ENCODE results near the gene RFX7. TPM values are rescaled to one million over a fixed set of nuclear protein-coding genes. Genes with fewer than 3 reads are reported as not detected.
A peak's percentile ranks its signal among the peaks of the same experiment; 100 is the strongest.
"Not testable (repeated sequence)": the region's sequence is repeated elsewhere in the genome, so short reads cannot be mapped to it uniquely, and the experiment has no call there.

The RFX7 gene
- total and polyA plus RNA-seq, 5 donors from 2014 or later, result 4.2 to 41.2 (median 5.2) TPM

DNA sequence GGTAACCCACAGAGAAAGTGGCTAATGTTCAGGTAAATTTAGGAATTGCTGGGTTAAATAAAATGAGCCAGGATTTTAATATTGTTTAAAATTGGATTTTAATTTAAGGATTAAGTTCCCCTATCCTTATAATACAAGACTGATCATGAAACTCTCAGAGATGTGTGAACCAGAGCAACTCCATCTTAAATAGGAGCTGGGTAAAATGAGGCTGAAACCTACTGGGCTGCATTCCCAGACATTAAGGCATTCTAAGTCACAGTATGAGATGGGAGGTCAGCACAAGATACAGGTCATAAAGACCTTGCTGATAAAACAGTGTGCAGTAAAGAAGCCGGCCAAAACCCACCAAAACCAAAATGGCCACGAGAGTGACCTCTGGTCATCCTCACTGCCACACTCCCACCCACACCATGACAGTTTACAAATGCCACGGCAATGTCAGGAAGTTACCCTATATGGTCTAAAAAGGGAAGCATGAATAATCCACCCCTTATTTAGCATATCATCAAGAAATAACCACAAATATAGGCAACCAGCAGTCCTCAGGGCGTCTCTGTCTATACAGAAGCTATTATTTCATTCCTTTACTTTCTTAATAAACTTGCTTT is 40.3 kb downstream of the RFX7 start:
- not testable (repeated sequence) for H3K4me3 ChIP-seq (ENCODE audit: low read depth, low read length); H3K27me3 ChIP-seq (ENCODE audit: control insufficient read depth, insufficient read depth, low read length); H3K27me3 Mint-ChIP-seq; H3K4me3 Mint-ChIP-seq; H3K9me3 Mint-ChIP-seq; H3K9me3 ChIP-seq (ENCODE audit: control insufficient read depth in 2 of 2, low read length in 2 of 2); H3K36me3 Mint-ChIP-seq; H3K36me3 ChIP-seq (ENCODE audit: control insufficient read depth, insufficient read depth, low read length); DNase-seq; H3K27ac ChIP-seq (ENCODE audit: insufficient read depth, low read length, poor library complexity, severe bottlenecking); ATAC-seq (ENCODE audit: low read depth in 2 of 2); H3K27ac Mint-ChIP-seq
- H3K4me1 Mint-ChIP-seq, result peaks cover 44 to 82% (median 65%) of the 10 kb centered on the region in 4 donors
- peaks cover 16% of the 10 kb centered on the region for H3K4me1 ChIP-seq (ENCODE audit: control insufficient read depth, insufficient read depth, low read length, poor library complexity, severe bottlenecking)

DNA sequence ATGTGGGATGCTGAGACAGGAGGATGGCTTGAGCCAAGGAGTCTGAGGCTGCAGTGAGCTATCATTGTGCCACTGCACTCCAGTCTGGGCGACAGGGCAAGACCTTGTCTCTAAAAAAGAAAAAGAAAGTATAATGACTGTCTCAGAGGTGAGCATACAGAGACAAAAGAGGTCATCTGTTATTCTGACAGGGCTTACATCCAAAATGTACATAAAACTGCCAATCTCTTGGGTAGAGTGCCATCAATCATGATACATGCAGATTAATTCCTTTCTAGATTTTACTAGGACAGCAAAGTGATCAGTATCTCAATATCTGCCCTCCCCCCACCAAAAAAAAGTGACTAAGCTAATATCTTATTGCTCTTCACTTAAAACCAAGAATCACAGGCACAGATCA is 41.0 kb downstream of the RFX7 start:
- Mint-ChIP-seq H3K4me1 (peaks cover 46 to 75% (median 61%) of the 10 kb centered on the region in 4 donors), H3K36me3 (peaks cover 7% of the 10 kb centered on the region), H3K27ac (no peak overlapping the region), H3K27me3 (no peaks in the 10 kb centered on the region), H3K9me3 (peaks cover 0 to 1% (median 0%) of the 10 kb centered on the region in 7 donors), H3K4me3 (no peak overlapping the region)
- Histone ChIP-seq H3K36me3 (ENCODE audit: control insufficient read depth, insufficient read depth, low read length) (peaks cover 4% of the 10 kb centered on the region), H3K27ac (ENCODE audit: insufficient read depth, low read length, poor library complexity, severe bottlenecking) (no peak overlapping the region), H3K27me3 (ENCODE audit: control insufficient read depth, insufficient read depth, low read length) (no peaks in the 10 kb centered on the region), H3K9me3 (ENCODE audit: control insufficient read depth in 2 of 2, low read length in 2 of 2) (no peaks in the 10 kb centered on the region), H3K4me1 (ENCODE audit: control insufficient read depth, insufficient read depth, low read length, poor library complexity, severe bottlenecking) (peaks cover 9% of the 10 kb centered on the region), H3K4me3 (ENCODE audit: low read depth, low read length) (no peak overlapping the region)
- ATAC-seq (ENCODE audit: low read depth in 2 of 2) (no peak), DNase-seq (no peak)

DNA sequence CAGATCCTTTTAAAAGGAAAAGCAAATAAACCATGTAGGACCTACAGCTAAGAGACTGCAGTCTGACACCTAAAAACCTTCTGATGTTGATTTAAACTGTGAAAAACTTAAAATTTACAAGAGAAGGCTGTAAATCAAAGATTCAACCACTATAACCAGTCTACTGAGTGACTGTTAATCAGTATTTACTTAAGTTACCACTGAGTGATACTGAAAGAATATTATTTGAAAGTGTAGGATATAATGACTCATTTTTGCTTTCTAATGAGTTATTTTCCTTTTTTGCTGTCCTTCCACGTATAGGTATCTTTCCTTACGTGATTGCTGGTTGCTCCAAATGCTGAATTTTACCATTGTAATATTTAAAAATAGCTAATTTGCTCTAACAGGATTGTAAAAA is 44.6 kb downstream of the RFX7 start:
- Mint-ChIP-seq H3K27me3 (no peaks in the 10 kb centered on the region), H3K4me3 (peak overlapping the region in 1 of 4 donors; percentile 58), H3K9me3 (peaks cover 0 to 4% (median 0%) of the 10 kb centered on the region in 7 donors), H3K36me3 (peaks cover 8% of the 10 kb centered on the region), H3K4me1 (peaks cover 32 to 63% (median 42%) of the 10 kb centered on the region in 4 donors), H3K27ac (no peak overlapping the region)
- no peaks in the 10 kb centered on the region for H3K9me3 ChIP-seq (ENCODE audit: control insufficient read depth in 2 of 2, low read length in 2 of 2)
- H3K36me3 ChIP-seq (ENCODE audit: control insufficient read depth, insufficient read depth, low read length), result peaks cover 6% of the 10 kb centered on the region
- H3K27me3 ChIP-seq (ENCODE audit: control insufficient read depth, insufficient read depth, low read length), result no peaks in the 10 kb centered on the region
- no peak for DNase-seq
- peaks cover 5% of the 10 kb centered on the region for H3K4me1 ChIP-seq (ENCODE audit: control insufficient read depth, insufficient read depth, low read length, poor library complexity, severe bottlenecking)
- ATAC-seq (ENCODE audit: low read depth in 2 of 2), result no peak
- H3K27ac ChIP-seq (ENCODE audit: insufficient read depth, low read length, poor library complexity, severe bottlenecking), result no peak overlapping the region
- H3K4me3 ChIP-seq (ENCODE audit: low read depth, low read length), result no peak overlapping the region

DNA sequence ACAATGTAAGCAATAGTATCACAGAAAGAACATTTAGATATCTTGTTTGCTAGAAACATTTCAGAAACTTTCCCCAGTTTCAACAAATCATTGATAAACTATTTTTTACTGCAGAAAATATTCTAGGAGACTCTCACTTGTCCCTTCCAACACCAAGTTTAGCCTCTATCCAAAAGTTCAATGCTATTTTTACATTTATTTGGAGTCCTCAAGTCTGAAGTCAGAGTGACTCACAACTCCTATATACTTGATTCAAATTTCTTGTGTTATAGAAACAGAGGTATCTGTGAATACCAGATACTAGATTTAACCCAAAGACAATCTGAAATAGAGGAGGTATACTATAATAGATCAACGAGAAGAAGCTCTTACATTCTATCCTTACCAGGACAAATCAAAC is 49.6 kb downstream of the RFX7 start:
- no peak for DNase-seq
- Mint-ChIP-seq H3K27ac (no peak overlapping the region), H3K36me3 (peaks cover 15% of the 10 kb centered on the region), H3K27me3 (no peaks in the 10 kb centered on the region), H3K4me3 (no peak overlapping the region), H3K9me3 (peaks cover 0 to 4% (median 0%) of the 10 kb centered on the region in 7 donors), H3K4me1 (peaks cover 29 to 59% (median 49%) of the 10 kb centered on the region in 4 donors)
- Histone ChIP-seq H3K27ac (ENCODE audit: insufficient read depth, low read length, poor library complexity, severe bottlenecking) (no peak overlapping the region), H3K4me1 (ENCODE audit: control insufficient read depth, insufficient read depth, low read length, poor library complexity, severe bottlenecking) (no peaks in the 10 kb centered on the region), H3K4me3 (ENCODE audit: low read depth, low read length) (no peak overlapping the region), H3K9me3 (ENCODE audit: control insufficient read depth in 2 of 2, low read length in 2 of 2) (no peaks in the 10 kb centered on the region), H3K27me3 (ENCODE audit: control insufficient read depth, insufficient read depth, low read length) (no peaks in the 10 kb centered on the region), H3K36me3 (ENCODE audit: control insufficient read depth, insufficient read depth, low read length) (peaks cover 2% of the 10 kb centered on the region)
- no peak for ATAC-seq (ENCODE audit: low read depth in 2 of 2)

DNA sequence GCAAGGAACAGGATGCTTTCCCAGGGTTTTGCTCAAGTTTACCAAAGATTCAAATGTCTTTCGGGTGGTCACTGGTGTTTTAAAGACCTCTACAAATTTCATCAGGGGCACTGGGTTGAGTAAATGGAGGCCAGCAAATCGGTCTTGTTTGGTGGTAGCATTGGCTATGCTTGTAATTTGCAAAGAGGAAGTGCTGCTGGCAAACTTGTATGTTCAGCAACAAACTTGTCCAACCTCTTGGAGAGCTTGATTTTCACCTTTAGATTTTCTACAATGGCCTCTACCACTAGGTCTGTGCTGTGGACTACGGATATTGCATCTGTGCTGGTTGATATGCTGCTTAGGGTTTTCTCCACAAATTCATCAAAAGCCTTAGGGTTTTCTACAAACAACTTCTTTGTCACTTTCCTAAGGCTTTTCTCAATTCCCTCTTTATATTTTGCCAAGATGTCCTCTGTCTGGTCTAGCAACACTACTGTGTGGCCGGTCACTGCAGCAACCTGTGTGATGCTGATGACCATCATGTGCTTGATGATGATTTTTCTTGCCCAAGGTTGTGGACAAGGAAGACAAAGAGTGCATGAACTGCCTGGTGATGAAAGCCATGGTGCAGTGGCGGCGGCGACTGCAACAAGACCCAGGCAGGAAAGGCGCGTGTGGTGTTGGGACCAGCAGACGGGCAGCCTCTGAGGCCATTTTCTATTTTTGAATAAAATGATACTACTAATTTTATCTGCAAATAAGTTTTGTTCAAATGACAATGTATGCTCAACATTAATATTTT is 50.8 kb downstream of the RFX7 start:
- H3K4me3 Mint-ChIP-seq, result no peak overlapping the region
- no peak for DNase-seq
- Histone ChIP-seq H3K4me1 (ENCODE audit: control insufficient read depth, insufficient read depth, low read length, poor library complexity, severe bottlenecking) (peaks cover 1% of the 10 kb centered on the region), H3K4me3 (ENCODE audit: low read depth, low read length) (no peak overlapping the region), H3K27me3 (ENCODE audit: control insufficient read depth, insufficient read depth, low read length) (no peaks in the 10 kb centered on the region), H3K9me3 (ENCODE audit: control insufficient read depth in 2 of 2, low read length in 2 of 2) (no peaks in the 10 kb centered on the region), H3K27ac (ENCODE audit: insufficient read depth, low read length, poor library complexity, severe bottlenecking) (no peak overlapping the region), H3K36me3 (ENCODE audit: control insufficient read depth, insufficient read depth, low read length) (peaks cover 2% of the 10 kb centered on the region)
- peak overlapping the region in 1 of 3 donors; percentile 20 for H3K27ac Mint-ChIP-seq
- ATAC-seq (ENCODE audit: low read depth in 2 of 2), result no peak
- peaks cover 0 to 2% (median 0%) of the 10 kb centered on the region in 7 donors for H3K9me3 Mint-ChIP-seq
- H3K36me3 Mint-ChIP-seq, result peaks cover 15% of the 10 kb centered on the region
- no peaks in the 10 kb centered on the region for H3K27me3 Mint-ChIP-seq
- H3K4me1 Mint-ChIP-seq, result peaks cover 24 to 67% (median 53%) of the 10 kb centered on the region in 4 donors

DNA sequence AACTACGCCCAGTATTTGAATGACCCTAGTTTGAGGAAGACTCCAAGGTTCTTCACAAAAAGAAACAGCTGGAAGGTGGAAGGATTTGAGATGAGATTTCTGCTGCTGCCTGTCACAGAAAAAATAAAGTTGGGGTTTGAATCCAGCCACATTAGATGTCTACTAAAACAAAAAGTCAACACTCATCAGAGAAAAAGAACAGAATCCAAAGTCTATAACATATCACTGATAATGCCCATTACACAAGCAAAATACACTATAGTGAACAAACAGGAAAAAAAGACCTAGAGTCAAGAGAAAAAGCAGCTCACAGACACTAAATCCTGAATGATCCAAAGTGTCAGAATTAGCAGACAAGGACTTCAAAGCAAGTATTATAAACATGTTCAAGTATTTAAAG is 56.0 kb downstream of the RFX7 start:
- H3K4me3 Mint-ChIP-seq, result peak overlapping the region in 1 of 4 donors; percentile 10
- no peaks in the 10 kb centered on the region for H3K36me3 ChIP-seq (ENCODE audit: control insufficient read depth, insufficient read depth, low read length)
- DNase-seq (no peak), ATAC-seq (ENCODE audit: low read depth in 2 of 2) (no peak)
- H3K27me3 Mint-ChIP-seq, result no peaks in the 10 kb centered on the region
- H3K4me1 ChIP-seq (ENCODE audit: control insufficient read depth, insufficient read depth, low read length, poor library complexity, severe bottlenecking), result peaks cover 21% of the 10 kb centered on the region
- no peaks in the 10 kb centered on the region for H3K9me3 Mint-ChIP-seq
- no peak overlapping the region for H3K27ac ChIP-seq (ENCODE audit: insufficient read depth, low read length, poor library complexity, severe bottlenecking)
- peaks cover 31 to 70% (median 61%) of the 10 kb centered on the region in 4 donors for H3K4me1 Mint-ChIP-seq
- H3K27me3 ChIP-seq (ENCODE audit: control insufficient read depth, insufficient read depth, low read length), result no peaks in the 10 kb centered on the region
- H3K27ac Mint-ChIP-seq, result peak overlapping the region; percentile 42 to 87 (median 69)
- no peak overlapping the region for H3K4me3 ChIP-seq (ENCODE audit: low read depth, low read length)
- no peaks in the 10 kb centered on the region for H3K9me3 ChIP-seq (ENCODE audit: control insufficient read depth in 2 of 2, low read length in 2 of 2)
- peaks cover 11% of the 10 kb centered on the region for H3K36me3 Mint-ChIP-seq

DNA sequence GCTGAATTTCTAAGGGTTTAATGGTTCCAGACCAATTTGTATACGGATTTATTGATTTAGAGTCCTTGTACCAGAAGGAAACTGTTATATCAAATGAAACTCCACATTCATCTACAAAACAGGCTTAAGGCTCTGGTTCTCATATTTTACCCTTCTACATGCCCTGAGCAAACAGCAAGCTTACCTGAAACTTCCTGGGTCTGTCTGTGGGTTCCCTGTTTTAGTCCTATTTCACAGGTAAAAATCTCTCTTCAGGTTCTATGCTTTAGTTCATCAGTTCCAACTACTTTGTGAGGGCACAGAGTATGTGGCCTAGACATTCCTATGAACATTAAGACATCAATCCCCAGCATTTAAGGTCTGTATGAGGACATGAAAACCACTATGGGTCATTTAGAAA is 57.7 kb downstream of the RFX7 start:
- no peaks in the 10 kb centered on the region for H3K36me3 ChIP-seq (ENCODE audit: control insufficient read depth, insufficient read depth, low read length)
- DNase-seq (no peak), ATAC-seq (ENCODE audit: low read depth in 2 of 2) (no peak)
- no peaks in the 10 kb centered on the region for H3K9me3 ChIP-seq (ENCODE audit: control insufficient read depth in 2 of 2, low read length in 2 of 2)
- H3K9me3 Mint-ChIP-seq, result no peaks in the 10 kb centered on the region
- H3K4me1 ChIP-seq (ENCODE audit: control insufficient read depth, insufficient read depth, low read length, poor library complexity, severe bottlenecking), result peaks cover 21% of the 10 kb centered on the region
- peak overlapping the region; percentile 49 for H3K4me3 ChIP-seq (ENCODE audit: low read depth, low read length)
- peak overlapping the region in 2 of 3 donors; percentile 3 to 9 for H3K27ac Mint-ChIP-seq
- no peaks in the 10 kb centered on the region for H3K27me3 Mint-ChIP-seq
- H3K4me1 Mint-ChIP-seq, result peaks cover 42 to 62% (median 55%) of the 10 kb centered on the region in 4 donors
- H3K4me3 Mint-ChIP-seq, result peak overlapping the region in 3 of 4 donors; percentile 4 to 66 (median 8)
- H3K27ac ChIP-seq (ENCODE audit: insufficient read depth, low read length, poor library complexity, severe bottlenecking), result no peak overlapping the region
- no peaks in the 10 kb centered on the region for H3K27me3 ChIP-seq (ENCODE audit: control insufficient read depth, insufficient read depth, low read length)
- peaks cover 8% of the 10 kb centered on the region for H3K36me3 Mint-ChIP-seq

All from CD4-positive, CD25-positive, alpha-beta regulatory T cell (primary cell).